GM11168 (cell line): ENCODE data around the gene GJB4.
"Not testable (repeated sequence)": the region's sequence is repeated elsewhere in the genome, so short reads cannot be mapped to it uniquely, and the experiment has no call there.

ENCODE experiments used
- in situ Hi-C: fragments of 300-500 bp; cut with MboI; formaldehyde crosslinking; loops from one replicate; pipeline ENCODE4 v1.12.0; 2022; ENCODE audit warnings: low sequenced_read_pairs; ENCODE audit not compliant: unreplicated experiment

Gene GJB4

DNA sequence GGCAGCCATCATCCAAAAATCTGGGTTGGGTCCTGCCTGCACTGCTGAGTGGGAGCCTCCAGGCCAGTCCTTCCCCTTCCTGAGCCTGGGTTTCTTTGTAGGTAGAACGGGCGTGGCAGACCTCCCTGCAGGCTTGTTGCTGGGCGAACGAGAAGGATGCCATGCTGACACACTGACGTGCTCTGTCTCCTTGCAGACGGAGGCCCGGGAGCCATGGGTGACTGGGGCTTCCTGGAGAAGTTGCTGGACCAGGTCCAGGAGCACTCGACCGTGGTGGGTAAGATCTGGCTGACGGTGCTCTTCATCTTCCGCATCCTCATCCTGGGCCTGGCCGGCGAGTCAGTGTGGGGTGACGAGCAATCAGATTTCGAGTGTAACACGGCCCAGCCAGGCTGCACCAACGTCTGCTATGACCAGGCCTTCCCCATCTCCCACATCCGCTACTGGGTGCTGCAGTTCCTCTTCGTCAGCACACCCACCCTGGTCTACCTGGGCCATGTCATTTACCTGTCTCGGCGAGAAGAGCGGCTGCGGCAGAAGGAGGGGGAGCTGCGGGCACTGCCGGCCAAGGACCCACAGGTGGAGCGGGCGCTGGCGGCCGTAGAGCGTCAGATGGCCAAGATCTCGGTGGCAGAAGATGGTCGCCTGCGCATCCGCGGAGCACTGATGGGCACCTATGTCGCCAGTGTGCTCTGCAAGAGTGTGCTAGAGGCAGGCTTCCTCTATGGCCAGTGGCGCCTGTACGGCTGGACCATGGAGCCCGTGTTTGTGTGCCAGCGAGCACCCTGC, 34.7 kb downstream of the GJB4 start:
- in situ Hi-C loops, result loop anchor here (5.0 kb wide), 1 partner anchor 53 kb away; no protein-coding TSS in a partner anchor

DNA sequence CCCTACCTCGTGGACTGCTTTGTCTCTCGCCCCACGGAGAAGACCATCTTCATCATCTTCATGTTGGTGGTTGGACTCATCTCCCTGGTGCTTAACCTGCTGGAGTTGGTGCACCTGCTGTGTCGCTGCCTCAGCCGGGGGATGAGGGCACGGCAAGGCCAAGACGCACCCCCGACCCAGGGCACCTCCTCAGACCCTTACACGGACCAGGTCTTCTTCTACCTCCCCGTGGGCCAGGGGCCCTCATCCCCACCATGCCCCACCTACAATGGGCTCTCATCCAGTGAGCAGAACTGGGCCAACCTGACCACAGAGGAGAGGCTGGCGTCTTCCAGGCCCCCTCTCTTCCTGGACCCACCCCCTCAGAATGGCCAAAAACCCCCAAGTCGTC, 35.2 kb downstream of the GJB4 start:
- in situ Hi-C loops, result loop anchor here (5.0 kb wide), 1 partner anchor 53 kb away; no protein-coding TSS in a partner anchor

DNA sequence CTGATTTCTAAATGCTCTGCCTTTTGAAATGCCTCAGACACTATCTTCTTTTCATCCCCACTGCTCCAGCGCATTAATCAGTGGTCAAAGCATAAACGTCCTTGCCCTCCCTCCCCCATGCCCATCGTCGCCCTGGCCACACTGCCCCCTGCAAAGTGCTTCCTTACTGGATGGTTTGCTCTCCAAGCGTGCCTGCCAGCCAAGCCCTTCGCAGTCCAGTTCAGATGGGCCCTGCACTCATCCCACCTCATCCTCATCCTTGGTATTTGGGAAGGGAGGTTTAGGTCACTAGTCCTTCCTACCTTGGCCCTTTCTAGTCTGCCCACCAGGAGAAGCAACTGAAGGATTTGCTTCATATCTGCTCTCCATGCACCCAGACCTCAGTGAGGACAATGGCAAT, 36.4 kb downstream of the GJB4 start:
- in situ Hi-C loops, result no loop called here

DNA sequence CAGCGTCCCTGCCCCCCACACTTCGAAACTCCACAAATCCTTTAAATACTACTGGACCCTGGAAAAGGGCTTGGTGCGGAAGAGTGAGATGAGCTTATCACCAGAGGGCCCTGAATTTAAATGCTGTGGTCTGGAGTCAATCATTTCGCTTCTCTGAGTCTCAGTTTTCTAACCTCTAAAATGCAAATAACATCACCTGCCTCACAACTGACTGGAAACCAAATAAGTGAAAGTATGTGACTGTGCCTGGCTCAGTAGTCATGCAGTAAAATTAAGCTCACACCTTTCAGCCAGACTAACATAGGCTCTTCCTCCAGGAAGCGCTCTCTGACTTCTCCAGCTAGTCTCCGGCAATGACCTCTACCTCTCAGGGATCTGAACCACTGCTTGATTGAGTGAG, 37.5 kb downstream of the GJB4 start:
- in situ Hi-C loops, result no loop called here

- in situ Hi-C loops, result no loop called here
These were observed 40.7 kb downstream of the GJB4 start for GRCh38 chr1:34800214-34800613.

GRCh38 chr1:34803770-34804169, 44.2 kb downstream of the GJB4 start:
- in situ Hi-C loops, result no loop called here

DNA sequence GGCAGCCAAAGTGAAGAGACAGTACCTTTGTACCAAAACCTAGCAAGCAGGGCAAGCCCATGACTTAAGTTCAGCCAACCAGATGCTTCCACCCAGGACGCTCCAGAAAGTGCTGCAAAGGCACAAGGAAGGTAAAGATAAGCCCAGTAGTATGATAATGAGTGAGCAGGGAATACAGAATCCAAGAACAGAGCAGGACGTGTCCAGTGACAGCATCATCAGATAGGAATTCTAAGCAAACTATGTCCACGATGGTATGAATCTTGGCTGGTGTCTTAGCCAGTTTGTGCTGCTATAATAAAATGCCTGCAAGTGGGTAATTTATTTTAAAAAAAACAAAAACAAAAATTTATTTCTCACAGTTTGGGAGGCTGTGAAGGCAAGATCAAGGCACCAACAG, 46.9 kb downstream of the GJB4 start:
- in situ Hi-C loops, result no loop called here

DNA sequence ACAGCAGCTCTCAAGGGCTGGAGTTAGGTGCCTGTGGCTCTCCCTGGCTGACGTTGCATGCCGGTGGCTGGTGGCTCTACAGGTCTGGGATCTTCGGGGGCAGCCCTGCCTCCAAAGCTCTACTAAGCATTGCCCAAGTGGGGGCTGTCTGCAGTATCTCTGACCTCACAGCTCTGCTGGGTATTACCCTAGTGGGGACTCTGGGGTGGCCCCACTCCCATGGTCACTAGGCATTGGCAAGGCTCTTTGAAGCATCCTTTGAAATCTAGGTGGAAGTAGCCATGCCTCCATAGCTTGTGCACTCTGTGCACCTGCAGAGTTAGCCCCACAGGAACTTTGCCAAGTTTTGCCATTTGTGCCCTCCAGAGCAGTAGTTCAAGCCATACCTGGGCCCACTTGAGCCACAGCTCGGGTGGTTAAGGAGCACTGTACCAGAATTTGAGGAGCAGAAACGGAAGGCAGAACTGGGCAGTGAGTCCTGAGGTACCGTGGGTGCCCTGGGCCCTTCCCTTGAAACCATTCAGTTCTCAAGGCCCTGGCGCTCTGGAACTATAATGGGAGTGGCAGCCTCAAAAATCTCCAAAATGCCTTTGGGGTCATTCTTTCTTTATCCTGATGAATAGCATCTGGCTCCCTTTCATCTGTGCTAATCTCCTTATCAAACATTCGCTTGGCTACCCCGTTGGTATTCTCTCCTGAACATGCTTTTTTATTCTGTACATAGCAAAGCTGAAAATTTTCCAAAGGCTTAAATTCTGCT, 48.7 kb downstream of the GJB4 start:
- in situ Hi-C loops, result no loop called here

- in situ Hi-C loops, result not testable (repeated sequence)
These were observed 51.2 kb downstream of the GJB4 start for GRCh38 chr1:34810781-34811180.
